Activated T-cell treated with anti-CD3 and anti-CD28 coated beads, Interleukin-2, amount 50 U/mL, for 4 hours (primary cell): ENCODE results near the gene AFF4. TPM values are rescaled to one million over a fixed set of nuclear protein-coding genes. Genes with fewer than 3 reads are reported as not detected.
"Not testable (repeated sequence)": the region's sequence is repeated elsewhere in the genome, so short reads cannot be mapped to it uniquely, and the experiment has no call there.

Source experiments
- ATAC-seq, 2 donors: fragments of 200-7000 bp; cut with Tn5 transposase; one replicate each; pipeline ENCODE4 v1.10.0; 2021
- DNase-seq: peaks from one replicate; pipeline ENCODE4 v3.0.0-alpha.2; 2020
- H3K27me3 Mint-ChIP-seq: one replicate; pipeline ENCODE4 v1.8.0; 2021; ENCODE audit warnings: low read depth, mixed read lengths
- H3K36me3 Mint-ChIP-seq: one replicate; pipeline ENCODE4 v1.8.0; 2022; ENCODE audit warnings: mixed read lengths; ENCODE audit not compliant: insufficient read depth
- H3K4me1 Mint-ChIP-seq: one replicate; pipeline ENCODE4 v1.8.0; 2021; ENCODE audit warnings: low read depth, mixed read lengths
- H3K4me3 Mint-ChIP-seq: one replicate; pipeline ENCODE4 v1.8.0; 2021; ENCODE audit warnings: mild to moderate bottlenecking, moderate library complexity, mixed read lengths
- H3K9me3 Mint-ChIP-seq: one replicate; pipeline ENCODE4 v1.8.0; 2021; ENCODE audit warnings: mixed read lengths
- total RNA-seq, 3 donors: library from RNA; stranded (reverse); gene quantifications; one replicate each; pipeline ENCODE4 v1.2.1, GENCODE V29; 2021

Gene AFF4, protein sequence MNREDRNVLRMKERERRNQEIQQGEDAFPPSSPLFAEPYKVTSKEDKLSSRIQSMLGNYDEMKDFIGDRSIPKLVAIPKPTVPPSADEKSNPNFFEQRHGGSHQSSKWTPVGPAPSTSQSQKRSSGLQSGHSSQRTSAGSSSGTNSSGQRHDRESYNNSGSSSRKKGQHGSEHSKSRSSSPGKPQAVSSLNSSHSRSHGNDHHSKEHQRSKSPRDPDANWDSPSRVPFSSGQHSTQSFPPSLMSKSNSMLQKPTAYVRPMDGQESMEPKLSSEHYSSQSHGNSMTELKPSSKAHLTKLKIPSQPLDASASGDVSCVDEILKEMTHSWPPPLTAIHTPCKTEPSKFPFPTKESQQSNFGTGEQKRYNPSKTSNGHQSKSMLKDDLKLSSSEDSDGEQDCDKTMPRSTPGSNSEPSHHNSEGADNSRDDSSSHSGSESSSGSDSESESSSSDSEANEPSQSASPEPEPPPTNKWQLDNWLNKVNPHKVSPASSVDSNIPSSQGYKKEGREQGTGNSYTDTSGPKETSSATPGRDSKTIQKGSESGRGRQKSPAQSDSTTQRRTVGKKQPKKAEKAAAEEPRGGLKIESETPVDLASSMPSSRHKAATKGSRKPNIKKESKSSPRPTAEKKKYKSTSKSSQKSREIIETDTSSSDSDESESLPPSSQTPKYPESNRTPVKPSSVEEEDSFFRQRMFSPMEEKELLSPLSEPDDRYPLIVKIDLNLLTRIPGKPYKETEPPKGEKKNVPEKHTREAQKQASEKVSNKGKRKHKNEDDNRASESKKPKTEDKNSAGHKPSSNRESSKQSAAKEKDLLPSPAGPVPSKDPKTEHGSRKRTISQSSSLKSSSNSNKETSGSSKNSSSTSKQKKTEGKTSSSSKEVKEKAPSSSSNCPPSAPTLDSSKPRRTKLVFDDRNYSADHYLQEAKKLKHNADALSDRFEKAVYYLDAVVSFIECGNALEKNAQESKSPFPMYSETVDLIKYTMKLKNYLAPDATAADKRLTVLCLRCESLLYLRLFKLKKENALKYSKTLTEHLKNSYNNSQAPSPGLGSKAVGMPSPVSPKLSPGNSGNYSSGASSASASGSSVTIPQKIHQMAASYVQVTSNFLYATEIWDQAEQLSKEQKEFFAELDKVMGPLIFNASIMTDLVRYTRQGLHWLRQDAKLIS
- 10 to 100 TPM; 27.5 to 31.7 (median 30.4) TPM for total RNA-seq

DNA sequence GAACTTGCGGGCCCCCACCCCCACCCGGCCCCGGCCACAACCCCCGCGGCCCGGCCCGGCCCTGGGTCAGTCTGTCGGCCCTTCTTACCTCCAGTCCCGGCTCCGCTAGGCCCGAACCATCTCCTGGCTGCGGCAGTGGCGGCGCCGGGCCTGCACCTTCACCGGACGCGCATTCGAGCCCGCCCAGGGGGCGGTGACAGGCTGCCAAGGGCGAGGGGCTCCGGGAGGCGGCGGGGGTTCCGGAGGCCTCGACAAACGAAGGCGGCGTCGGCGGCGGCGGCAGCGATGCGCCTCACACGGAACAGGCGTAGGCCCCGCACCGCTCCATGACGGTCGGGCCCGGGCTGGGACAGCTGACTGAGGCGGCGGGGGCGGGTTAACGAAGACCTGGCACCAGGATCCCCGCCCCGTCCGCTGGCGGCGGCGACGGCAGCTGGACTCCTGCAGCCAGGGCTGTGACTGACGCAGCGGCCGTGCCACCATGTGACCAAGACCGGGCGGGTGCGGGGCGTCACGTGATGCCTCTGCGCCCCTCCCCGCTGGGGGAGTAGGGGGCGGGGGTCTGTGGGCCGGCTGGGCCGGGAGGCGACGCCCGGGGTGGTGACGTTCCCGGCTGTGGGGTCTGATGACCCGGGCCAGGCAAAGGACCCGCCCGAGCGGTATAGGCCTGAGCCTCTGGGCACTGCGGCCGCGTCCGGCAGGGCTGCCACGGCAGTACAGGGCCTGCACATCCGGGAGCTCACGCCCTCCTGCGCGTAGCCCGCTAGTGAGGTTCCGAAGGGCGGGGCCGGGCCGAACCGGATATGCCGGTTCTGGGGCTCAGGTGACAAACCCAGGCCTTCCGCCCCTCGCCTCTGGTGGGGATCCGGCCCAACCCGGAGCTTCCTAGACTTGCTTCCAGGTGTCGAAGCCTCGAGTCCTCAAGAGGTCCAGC lies at the start of gene AFF4:
TSS of gene AFF4 (minus strand) at position 464 of the 934 bp plus-strand sequence. CDS start 26,445 bp downstream, outside the sequence.
- ATAC-seq (peak; percentile 86 to 87), DNase-seq (peak; percentile 77)
- no peaks in the 10 kb centered on the region for H3K9me3 Mint-ChIP-seq
- H3K36me3 Mint-ChIP-seq = peaks cover 6% of the 10 kb centered on the region
- peak within 1 kb of the TSS; percentile 93 for H3K4me3 Mint-ChIP-seq
- H3K27me3 Mint-ChIP-seq = no peaks in the 10 kb centered on the region
- H3K4me1 Mint-ChIP-seq = peaks cover 36% of the 10 kb centered on the region

DNA sequence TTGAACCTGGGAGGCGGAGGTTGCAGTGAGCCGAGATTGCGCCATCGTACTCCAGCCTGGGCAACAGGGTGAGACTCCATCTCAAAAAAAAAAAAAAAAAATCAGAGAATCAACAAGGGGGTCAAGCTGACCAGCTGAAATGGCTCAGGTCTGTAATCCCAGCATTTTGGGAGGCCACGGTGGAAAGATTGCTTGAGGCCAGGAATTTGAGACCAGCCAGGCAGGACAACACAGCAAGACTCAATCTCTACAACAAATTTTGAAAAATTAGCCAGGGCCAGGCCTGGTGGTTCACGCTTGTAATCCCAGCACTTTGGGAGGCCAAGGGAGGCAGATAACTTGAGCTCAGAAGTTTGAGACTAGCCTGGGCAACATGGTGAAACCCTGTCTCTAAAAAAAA lies 45.0 kb upstream of the AFF4 start:
- H3K9me3 Mint-ChIP-seq, H3K27me3 Mint-ChIP-seq, ATAC-seq, DNase-seq, H3K4me1 Mint-ChIP-seq, H3K4me3 Mint-ChIP-seq: not testable (repeated sequence)
- H3K36me3 Mint-ChIP-seq = peaks cover 15% of the 10 kb centered on the region

DNA sequence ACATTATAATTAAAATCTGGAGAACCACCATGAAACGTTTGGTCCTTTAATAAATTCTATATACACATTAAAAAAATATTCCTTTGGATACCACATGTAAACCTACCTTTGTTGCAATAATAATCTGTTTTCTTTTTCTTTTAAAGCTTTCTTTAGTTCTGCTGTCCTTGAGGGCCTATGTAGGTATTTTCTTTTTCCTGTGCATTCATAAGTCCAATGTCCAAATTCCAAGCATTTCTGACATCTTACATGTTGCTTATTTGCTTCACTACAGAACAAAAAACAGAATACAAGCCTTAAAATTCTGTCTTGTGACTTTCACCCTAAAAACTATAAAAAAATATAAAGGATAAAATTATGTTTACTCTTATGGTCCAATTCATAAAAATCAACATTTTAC lies 43.2 kb upstream of the AFF4 start:
- no peak overlapping the region for H3K4me3 Mint-ChIP-seq
- H3K4me1 Mint-ChIP-seq = no peaks in the 10 kb centered on the region
- H3K36me3 Mint-ChIP-seq = peaks cover 20% of the 10 kb centered on the region
- H3K27me3 Mint-ChIP-seq = no peaks in the 10 kb centered on the region
- ATAC-seq = no peak
- H3K9me3 Mint-ChIP-seq = no peaks in the 10 kb centered on the region
- no peak for DNase-seq

DNA sequence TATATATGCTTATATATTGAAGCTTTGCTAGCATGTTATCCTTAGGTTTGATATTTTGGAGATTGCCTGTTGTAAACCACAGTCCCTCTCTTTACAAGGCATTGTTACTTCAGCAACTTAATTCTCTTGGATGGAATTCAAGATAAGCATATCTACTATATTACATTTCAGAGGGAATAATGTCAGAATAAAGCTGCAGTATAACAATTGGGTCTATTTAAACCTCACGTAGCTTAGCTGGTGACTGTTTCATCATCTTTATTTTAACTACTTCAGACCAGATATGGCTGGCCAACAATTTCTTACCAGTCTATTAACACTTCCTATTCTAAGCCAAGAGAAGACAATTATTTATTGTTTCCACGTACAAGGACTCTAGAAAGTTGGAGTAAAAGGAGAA lies 35.8 kb upstream of the AFF4 start:
- H3K4me3 Mint-ChIP-seq = no peak overlapping the region
- H3K9me3 Mint-ChIP-seq = no peaks in the 10 kb centered on the region
- no peak for ATAC-seq
- peaks cover 17% of the 10 kb centered on the region for H3K36me3 Mint-ChIP-seq
- H3K27me3 Mint-ChIP-seq = no peaks in the 10 kb centered on the region
- no peaks in the 10 kb centered on the region for H3K4me1 Mint-ChIP-seq
- no peak for DNase-seq

DNA sequence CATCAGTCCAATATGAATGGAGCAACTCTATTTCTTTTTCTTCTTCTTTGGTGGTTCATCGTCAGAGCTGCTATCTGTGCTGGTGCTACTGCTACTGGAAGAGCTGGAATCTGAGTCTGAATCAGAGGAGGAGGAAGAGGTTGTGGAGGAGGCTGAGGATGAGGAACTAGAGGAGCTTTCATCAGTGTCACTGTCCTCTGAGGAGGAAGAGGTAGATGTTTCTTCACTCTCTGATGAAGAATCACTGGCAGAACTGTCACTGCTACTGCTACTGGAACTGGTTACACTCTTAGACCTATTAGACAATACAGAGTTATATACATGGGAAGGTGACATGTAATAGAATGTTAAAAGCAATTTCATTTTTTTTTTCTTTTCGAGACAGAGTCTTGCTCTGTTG lies 35.1 kb upstream of the AFF4 start:
- no peaks in the 10 kb centered on the region for H3K9me3 Mint-ChIP-seq
- no peak overlapping the region for H3K4me3 Mint-ChIP-seq
- DNase-seq (no peak), ATAC-seq (no peak)
- peaks cover 18% of the 10 kb centered on the region for H3K36me3 Mint-ChIP-seq
- no peaks in the 10 kb centered on the region for H3K4me1 Mint-ChIP-seq
- no peaks in the 10 kb centered on the region for H3K27me3 Mint-ChIP-seq

GRCh38 chr5:132996307-132996706 lies 32.9 kb upstream of the AFF4 start:
- ATAC-seq (no peak), DNase-seq (no peak)
- Mint-ChIP-seq H3K9me3 (no peaks in the 10 kb centered on the region), H3K36me3 (peaks cover 8% of the 10 kb centered on the region), H3K4me3 (no peak overlapping the region), H3K27me3 (no peaks in the 10 kb centered on the region), H3K4me1 (no peaks in the 10 kb centered on the region)

DNA sequence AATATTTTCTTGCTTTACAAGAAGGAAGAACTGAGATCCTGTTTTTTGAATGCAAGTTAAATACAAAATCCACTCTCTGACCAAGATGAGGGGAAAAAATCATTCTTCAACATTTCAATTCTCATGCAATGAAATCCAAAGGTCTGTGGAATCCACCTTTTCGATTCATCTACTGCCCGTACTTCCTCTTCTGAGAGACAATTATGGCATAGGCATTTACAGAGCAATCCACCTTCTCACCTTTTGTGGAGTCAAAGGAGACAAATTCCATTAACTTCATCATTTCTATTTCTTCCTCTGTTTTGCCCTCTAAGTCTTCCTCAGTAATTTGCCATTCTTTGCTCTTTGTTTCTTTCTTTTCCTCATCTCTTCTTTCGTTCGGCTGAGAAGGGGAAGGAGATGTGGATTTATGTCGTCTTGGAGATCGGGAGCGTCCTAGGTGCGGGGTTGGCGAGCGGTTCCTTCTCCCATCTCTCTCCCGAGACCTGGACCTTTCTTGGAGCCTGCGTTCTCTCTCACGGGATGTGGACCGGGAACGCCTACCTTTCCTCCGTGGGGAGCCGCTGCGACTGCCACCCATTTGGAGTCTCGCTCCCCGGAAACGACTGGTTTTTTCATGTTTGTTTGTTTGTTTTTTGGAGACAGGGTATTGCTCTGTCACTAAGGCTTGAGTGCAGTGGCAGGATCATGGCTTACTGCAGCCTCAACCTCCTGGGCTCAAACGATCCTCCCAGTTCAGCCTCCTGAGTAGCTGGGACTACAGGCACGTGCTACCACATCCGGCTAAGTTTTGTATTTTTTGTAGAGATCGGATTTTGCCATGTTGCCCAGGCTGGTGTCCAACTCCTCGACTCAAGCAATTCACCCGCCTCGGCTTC lies 24.3 kb upstream of the AFF4 start:
- no peak overlapping the region for H3K4me3 Mint-ChIP-seq
- no peaks in the 10 kb centered on the region for H3K27me3 Mint-ChIP-seq
- no peaks in the 10 kb centered on the region for H3K9me3 Mint-ChIP-seq
- DNase-seq = no peak
- ATAC-seq = no peak
- no peaks in the 10 kb centered on the region for H3K36me3 Mint-ChIP-seq
- H3K4me1 Mint-ChIP-seq = no peaks in the 10 kb centered on the region

GRCh38 chr5:132982971-132983370 lies 19.5 kb upstream of the AFF4 start:
- H3K9me3 Mint-ChIP-seq, H3K27me3 Mint-ChIP-seq, H3K4me3 Mint-ChIP-seq, H3K4me1 Mint-ChIP-seq, ATAC-seq, H3K36me3 Mint-ChIP-seq, DNase-seq: not testable (repeated sequence)

DNA sequence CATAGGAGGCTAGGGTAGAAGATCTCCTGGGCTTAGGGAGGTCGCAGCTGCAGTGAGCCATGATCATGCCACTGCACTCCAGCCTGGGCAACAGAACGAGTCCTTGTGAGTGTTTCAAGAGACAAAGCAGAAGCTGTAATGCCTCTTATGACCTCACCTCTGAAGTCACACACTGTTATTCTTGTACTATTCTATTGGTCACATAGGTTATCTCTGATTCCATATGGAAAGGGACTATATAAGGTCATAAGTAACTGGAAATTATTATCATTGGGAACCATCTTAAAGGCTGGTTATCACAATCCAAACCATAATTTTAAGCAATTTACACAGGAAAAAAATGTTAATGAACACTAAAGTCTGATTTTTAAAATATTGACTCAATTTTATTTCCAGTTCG lies 17.9 kb upstream of the AFF4 start:
- Mint-ChIP-seq H3K36me3 (no peaks in the 10 kb centered on the region), H3K4me3 (no peak overlapping the region), H3K9me3 (peaks cover 5% of the 10 kb centered on the region), H3K27me3 (no peaks in the 10 kb centered on the region), H3K4me1 (no peaks in the 10 kb centered on the region)
- DNase-seq (no peak), ATAC-seq (no peak)

- H3K27me3 Mint-ChIP-seq = no peaks in the 10 kb centered on the region
- no peaks in the 10 kb centered on the region for H3K36me3 Mint-ChIP-seq
- no peaks in the 10 kb centered on the region for H3K4me1 Mint-ChIP-seq
- ATAC-seq (no peak), DNase-seq (no peak)
- H3K9me3 Mint-ChIP-seq = peaks cover 5% of the 10 kb centered on the region
- no peak overlapping the region for H3K4me3 Mint-ChIP-seq
Measured at GRCh38 chr5:132979976-132980375, 16.5 kb upstream of the AFF4 start.

GRCh38 chr5:132979367-132979940 lies 16.0 kb upstream of the AFF4 start:
- DNase-seq (no peak), ATAC-seq (no peak)
- Mint-ChIP-seq H3K27me3 (no peaks in the 10 kb centered on the region), H3K4me1 (no peaks in the 10 kb centered on the region), H3K9me3 (peaks cover 5% of the 10 kb centered on the region), H3K36me3 (no peaks in the 10 kb centered on the region), H3K4me3 (no peak overlapping the region)

- no peaks in the 10 kb centered on the region for H3K4me1 Mint-ChIP-seq
- H3K36me3 Mint-ChIP-seq = no peaks in the 10 kb centered on the region
- H3K9me3 Mint-ChIP-seq = peaks cover 5% of the 10 kb centered on the region
- no peak overlapping the region for H3K4me3 Mint-ChIP-seq
- ATAC-seq (no peak), DNase-seq (no peak)
- no peaks in the 10 kb centered on the region for H3K27me3 Mint-ChIP-seq
Measured at GRCh38 chr5:132976852-132977251, 13.4 kb upstream of the AFF4 start.

DNA sequence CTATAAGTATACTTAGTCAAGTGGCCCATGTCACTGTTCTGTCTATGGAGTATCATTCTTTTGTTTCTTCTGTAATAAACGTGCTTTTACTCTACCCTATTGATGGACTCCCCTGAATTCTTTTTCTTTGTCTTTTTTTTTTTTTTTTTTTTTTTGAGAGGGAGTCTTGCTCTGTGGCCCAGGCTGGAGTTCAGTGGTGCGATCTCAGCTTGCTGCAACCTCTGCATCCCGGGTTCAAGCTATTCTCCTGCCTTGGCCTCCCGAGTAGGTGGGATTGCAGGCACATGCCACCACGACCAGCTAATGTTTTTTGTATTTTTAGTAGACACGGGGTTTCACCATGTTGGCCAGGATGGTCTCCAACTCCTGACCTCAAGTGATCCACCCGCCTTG lies 9.0 kb upstream of the AFF4 start:
- not testable (repeated sequence) for H3K4me1 Mint-ChIP-seq, ATAC-seq, H3K27me3 Mint-ChIP-seq

More for the DNA sequence above, 9.0 kb upstream of the AFF4 start:
- H3K36me3 Mint-ChIP-seq, H3K4me3 Mint-ChIP-seq, H3K9me3 Mint-ChIP-seq, DNase-seq: not testable (repeated sequence)
